ENCODE data around the gene SGCA.

The SGCA gene

GRCh38 chr17:50187751-50188530, 22.1 kb downstream of the SGCA start:
- Histone ChIP-seq H3K9me3 (ENCODE audit: insufficient read depth, low read length, severe bottlenecking) (no peaks in the 10 kb centered on the region), H3K4me3 (ENCODE audit: low read depth in 1 of 2, low read length in 2 of 2) (no peak overlapping the region), H3K27me3 (ENCODE audit: insufficient read depth, low read length, poor library complexity) (peaks cover 16% of the 10 kb centered on the region), H3K36me3 (ENCODE audit: insufficient read depth, low read length) (no peaks in the 10 kb centered on the region), H3K79me2 (ENCODE audit: insufficient read depth, low read length) (no peaks in the 10 kb centered on the region), H3K4me1 (ENCODE audit: insufficient read depth, low read length) (0 out of 2 replicates have a peak, but pooled peaks cover 3% of the 10 kb centered on the region), H3K27ac (ENCODE audit: low read length) (no peak overlapping the region), H4K20me1 (ENCODE audit: insufficient read depth, low read length) (peaks cover 3% of the 10 kb centered on the region; the same call in 1 of the 2 replicates), H3K9ac (ENCODE audit: low read depth, low read length) (no peak overlapping the region), H3K4me2 (ENCODE audit: insufficient read depth, low read length) (no peak overlapping the region), H2AFZ (ENCODE audit: low read depth, low read length) (no peak overlapping the region)
- no peak for DNase-seq
- TF ChIP-seq CTCF (IDR thresholded peaks at IDR 0.05; ENCODE audit: borderline replicate concordance, extremely low read depth, low read length, poor library complexity, severe bottlenecking) (no peak), EZH2 (IDR thresholded peaks at IDR 0.05; ENCODE audit: borderline replicate concordance, low read depth, low read length, severe bottlenecking) (no peak)
- no peak for ATAC-seq (ENCODE audit: insufficient read depth, low read depth)

- Histone ChIP-seq H3K9me3 (ENCODE audit: insufficient read depth, low read length, severe bottlenecking) (no peaks in the 10 kb centered on the region), H4K20me1 (ENCODE audit: insufficient read depth, low read length) (peaks cover 3% of the 10 kb centered on the region; the same call in 1 of the 2 replicates), H3K4me1 (ENCODE audit: insufficient read depth, low read length) (0 out of 2 replicates have a peak, but pooled peaks cover 2% of the 10 kb centered on the region), H3K36me3 (ENCODE audit: insufficient read depth, low read length) (no peaks in the 10 kb centered on the region), H3K27ac (ENCODE audit: low read length) (no peak overlapping the region), H3K4me3 (ENCODE audit: low read depth in 1 of 2, low read length in 2 of 2) (no peak overlapping the region), H3K4me2 (ENCODE audit: insufficient read depth, low read length) (no peak overlapping the region), H3K79me2 (ENCODE audit: insufficient read depth, low read length) (no peaks in the 10 kb centered on the region), H2AFZ (ENCODE audit: low read depth, low read length) (no peak overlapping the region), H3K9ac (ENCODE audit: low read depth, low read length) (no peak overlapping the region), H3K27me3 (ENCODE audit: insufficient read depth, low read length, poor library complexity) (peaks cover 16% of the 10 kb centered on the region)
- no peak for ATAC-seq (ENCODE audit: insufficient read depth, low read depth)
- DNase-seq, result no peak
- no peak for TF ChIP-seq EZH2 (IDR thresholded peaks at IDR 0.05; ENCODE audit: borderline replicate concordance, low read depth, low read length, severe bottlenecking)
- TF ChIP-seq CTCF (IDR thresholded peaks at IDR 0.05; ENCODE audit: borderline replicate concordance, extremely low read depth, low read length, poor library complexity, severe bottlenecking), result no peak
Observed at GRCh38 chr17:50188531-50188920, 22.7 kb downstream of the SGCA start.

- Histone ChIP-seq H3K9me3 (ENCODE audit: insufficient read depth, low read length, severe bottlenecking) (no peaks in the 10 kb centered on the region), H3K9ac (ENCODE audit: low read depth, low read length) (no peak overlapping the region), H4K20me1 (ENCODE audit: insufficient read depth, low read length) (peaks cover 3% of the 10 kb centered on the region; the same call in 1 of the 2 replicates), H3K79me2 (ENCODE audit: insufficient read depth, low read length) (no peaks in the 10 kb centered on the region), H3K36me3 (ENCODE audit: insufficient read depth, low read length) (no peaks in the 10 kb centered on the region), H2AFZ (ENCODE audit: low read depth, low read length) (no peak overlapping the region), H3K4me3 (ENCODE audit: low read depth in 1 of 2, low read length in 2 of 2) (no peak overlapping the region), H3K4me2 (ENCODE audit: insufficient read depth, low read length) (no peak overlapping the region), H3K27me3 (ENCODE audit: insufficient read depth, low read length, poor library complexity) (peaks cover 16% of the 10 kb centered on the region), H3K4me1 (ENCODE audit: insufficient read depth, low read length) (no peaks in the 10 kb centered on the region), H3K27ac (ENCODE audit: low read length) (no peak overlapping the region)
- TF ChIP-seq CTCF (IDR thresholded peaks at IDR 0.05; ENCODE audit: borderline replicate concordance, extremely low read depth, low read length, poor library complexity, severe bottlenecking) (no peak), EZH2 (IDR thresholded peaks at IDR 0.05; ENCODE audit: borderline replicate concordance, low read depth, low read length, severe bottlenecking) (no peak)
- ATAC-seq (ENCODE audit: insufficient read depth, low read depth), result no peak
- no peak for DNase-seq
Observed at GRCh38 chr17:50188921-50189549, 23.2 kb downstream of the SGCA start.
